ENCODE measurements around the gene SORCS2.

SORCS2 gene

GRCh38 chr4:7412554-7412912, 220.2 kb downstream of the SORCS2 start (continued):
- no peak for TF ChIP-seq ZNF211 (tag by site-specific recombination; IDR thresholded peaks at IDR 0.05; ENCODE audit: low read depth)
- TF ChIP-seq YY1 (tag by site-specific recombination; IDR thresholded peaks at IDR 0.05): no peak

GRCh38 chr4:7414046-7414445, 221.7 kb downstream of the SORCS2 start:
- POLR2A ChIA-PET: no interaction called here
- H3K27ac ChIP-seq (ENCODE audit: extremely low read depth, low read depth, low read length): no peak overlapping the region
- CTCF ChIA-PET: interaction anchor here (1.8 kb wide), 1 partner anchor 11 kb away, joined by 6 read pairs; no protein-coding TSS in a partner anchor
- H3K9me3 ChIP-seq (ENCODE audit: control insufficient read depth, insufficient read depth, low read depth, low read length): no peaks in the 10 kb centered on the region
- H3K36me3 ChIP-seq (ENCODE audit: control insufficient read depth in 2 of 2, insufficient read depth in 1 of 2, low read length in 2 of 2): no peaks in the 10 kb centered on the region
- no peak overlapping the region for H3K4me3 ChIP-seq (ENCODE audit: low read depth, low read length)
- H3K4me1 ChIP-seq (ENCODE audit: control insufficient read depth, insufficient read depth, low read length): no peaks in the 10 kb centered on the region
- no peak for TF ChIP-seq KLF1 (tag by site-specific recombination; IDR thresholded peaks at IDR 0.05)
- TF ChIP-seq PRDM2 (tag by site-specific recombination; IDR thresholded peaks at IDR 0.05; ENCODE audit: borderline replicate concordance): no peak
- no peak for TF ChIP-seq HOXA7 (CRISPR knock-in tag; IDR thresholded peaks at IDR 0.05; ENCODE audit: borderline replicate concordance)
- no peak for TF ChIP-seq ZSCAN30 (tag by site-specific recombination; IDR thresholded peaks at IDR 0.05)
- no peak for TF ChIP-seq EGR2 (tag by site-specific recombination; IDR thresholded peaks at IDR 0.05; ENCODE audit: low read depth)
- TF ChIP-seq ZNF350 (tag by site-specific recombination; IDR thresholded peaks at IDR 0.05): no peak
- TF ChIP-seq SETDB1 (IDR thresholded peaks at IDR 0.05; ENCODE audit: insufficient read length, low read length): no peak

GRCh38 chr4:7414736-7415510, 222.6 kb downstream of the SORCS2 start:
- Histone ChIP-seq H3K27ac (ENCODE audit: extremely low read depth, low read depth, low read length) (no peak overlapping the region), H3K4me3 (ENCODE audit: low read depth, low read length) (no peak overlapping the region), H3K4me1 (ENCODE audit: control insufficient read depth, insufficient read depth, low read length) (no peaks in the 10 kb centered on the region), H3K9me3 (ENCODE audit: control insufficient read depth, insufficient read depth, low read depth, low read length) (no peaks in the 10 kb centered on the region), H3K36me3 (ENCODE audit: control insufficient read depth in 2 of 2, insufficient read depth in 1 of 2, low read length in 2 of 2) (no peaks in the 10 kb centered on the region)
- POLR2A ChIA-PET: no interaction called here
- CTCF ChIA-PET: interaction anchor here (1.8 kb wide), 1 partner anchor 12 kb away, joined by 6 read pairs; no protein-coding TSS in a partner anchor
- TF ChIP-seq BCL11B (tag by site-specific recombination; IDR thresholded peaks at IDR 0.05; ENCODE audit: low read depth): no peak

DNA sequence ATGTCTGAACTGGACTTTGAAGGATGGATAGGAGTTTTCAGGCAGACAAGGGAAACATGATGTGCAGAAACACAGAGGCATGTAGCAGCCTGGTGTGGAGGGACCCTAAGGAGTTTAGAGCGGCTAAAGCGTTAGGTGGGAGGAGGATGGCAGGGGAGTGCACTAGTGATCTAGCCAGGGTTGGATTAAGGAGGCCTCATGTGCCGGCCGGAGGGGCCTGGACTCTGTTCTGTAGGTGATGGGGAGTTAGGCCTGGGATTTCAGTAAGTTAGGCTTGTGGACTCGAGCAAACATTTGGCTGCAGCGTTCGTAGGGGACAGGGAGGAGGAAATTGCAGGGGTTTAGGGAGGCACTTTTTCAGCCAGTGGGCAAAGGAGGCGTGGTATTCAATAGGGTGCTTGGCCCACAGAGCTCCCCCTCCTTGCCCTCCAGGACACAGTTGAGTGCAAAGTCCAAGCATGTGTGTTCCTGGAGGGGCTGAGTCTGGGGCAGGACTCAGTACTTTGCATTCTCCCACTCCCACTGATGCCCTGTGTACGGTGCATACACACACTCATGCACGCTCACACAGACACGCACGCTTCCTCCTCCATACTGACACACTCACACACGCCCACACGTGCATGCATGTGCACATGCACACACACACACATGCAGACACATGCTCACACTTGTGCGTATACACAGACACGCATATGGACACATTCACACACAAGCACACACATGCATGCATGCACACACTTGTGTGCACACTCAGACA, 223.8 kb downstream of the SORCS2 start:
- ChIA-PET POLR2A (no interaction called here), CTCF (no interaction called here)
- no peaks in the 10 kb centered on the region for H3K36me3 ChIP-seq (ENCODE audit: control insufficient read depth in 2 of 2, insufficient read depth in 1 of 2, low read length in 2 of 2)
- H3K27ac ChIP-seq (ENCODE audit: extremely low read depth, low read depth, low read length): no peak overlapping the region
- H3K9me3 ChIP-seq (ENCODE audit: control insufficient read depth, insufficient read depth, low read depth, low read length): no peaks in the 10 kb centered on the region
- H3K4me3 ChIP-seq (ENCODE audit: low read depth, low read length): no peak overlapping the region
- TF ChIP-seq SP2 (tag by site-specific recombination; IDR thresholded peaks at IDR 0.05) (no peak), ZNF341 (tag by site-specific recombination; IDR thresholded peaks at IDR 0.05; ENCODE audit: low read depth) (no peak), ZNF514 (tag by site-specific recombination; IDR thresholded peaks at IDR 0.05) (no peak), ZSCAN30 (tag by site-specific recombination; IDR thresholded peaks at IDR 0.05) (no peak), ZFP3 (tag by site-specific recombination; IDR thresholded peaks at IDR 0.05; ENCODE audit: low read depth) (0 out of 2 replicates have a peak, but pooled peaks have one; percentile 49)
- no peaks in the 10 kb centered on the region for H3K4me1 ChIP-seq (ENCODE audit: control insufficient read depth, insufficient read depth, low read length)

Measured in HEK293 (cell line).